SIG-M5 treated with dmso at 0.1 percent for 504 hours (cell line): Measurements from ENCODE around the gene NUP160.

ENCODE experiments used
- DNase-seq: peaks from one replicate; lab custom pipeline; 2025; ENCODE audit not compliant: unreplicated experiment; lab: John Stamatoyannopoulos, UW

The NUP160 gene

GRCh38 chr11:47731475-47731874, 116.7 kb downstream of the NUP160 start:
- DNase-seq, result no peak
